KBM-7 (cell line): Measurements from ENCODE around the gene KCNK13.
"Not testable (repeated sequence)": the region's sequence is repeated elsewhere in the genome, so short reads cannot be mapped to it uniquely, and the experiment has no call there.

Experiments
- DNase-seq: peaks from one replicate; pipeline ENCODE4 v3.0.0-alpha.2; 2015
- in situ Hi-C: fragments of 300-500 bp; cut with MboI; formaldehyde crosslinking; loops from 2 replicates; pipeline ENCODE4 v1.14.3; 2020; ENCODE audit warnings: low sequenced_read_pairs, low pct_unique_long_range_greater_than_20kb, mixed read lengths

KCNK13 gene

GRCh38 chr14:90179809-90180779 is 118.3 kb downstream of the KCNK13 start:
- in situ Hi-C loops = no loop called here
- DNase-seq = no peak

- in situ Hi-C loops = no loop called here
- DNase-seq = no peak
These were observed 122.3 kb downstream of the KCNK13 start for GRCh38 chr14:90184094-90184493.

GRCh38 chr14:90184571-90185266 is 122.9 kb downstream of the KCNK13 start:
- in situ Hi-C loops = no loop called here
- no peak for DNase-seq

GRCh38 chr14:90188588-90188987 is 126.8 kb downstream of the KCNK13 start:
- in situ Hi-C loops = no loop called here
- DNase-seq = no peak

- DNase-seq = no peak
- in situ Hi-C loops = no loop called here
These were observed 129.4 kb downstream of the KCNK13 start for GRCh38 chr14:90191154-90191553.

GRCh38 chr14:90191585-90191984 is 129.8 kb downstream of the KCNK13 start:
- in situ Hi-C loops = no loop called here
- DNase-seq = no peak

GRCh38 chr14:90193925-90194324 is 132.1 kb downstream of the KCNK13 start:
- peak; percentile 11 for DNase-seq
- in situ Hi-C loops = no loop called here

GRCh38 chr14:90194706-90195105 is 132.9 kb downstream of the KCNK13 start:
- DNase-seq = no peak
- in situ Hi-C loops = no loop called here

GRCh38 chr14:90198541-90199060 is 136.8 kb downstream of the KCNK13 start:
- in situ Hi-C loops = no loop called here
- DNase-seq = no peak

GRCh38 chr14:90200546-90200945 is 138.8 kb downstream of the KCNK13 start:
- DNase-seq, in situ Hi-C loops: not testable (repeated sequence)

GRCh38 chr14:90201344-90201743 is 139.6 kb downstream of the KCNK13 start:
- no peak for DNase-seq
- in situ Hi-C loops = no loop called here

GRCh38 chr14:90204516-90204915 is 142.7 kb downstream of the KCNK13 start:
- no peak for DNase-seq
- in situ Hi-C loops = no loop called here

- in situ Hi-C loops = no loop called here
These were observed 151.4 kb downstream of the KCNK13 start for GRCh38 chr14:90213099-90213748.

GRCh38 chr14:90228478-90228877 is 166.7 kb downstream of the KCNK13 start:
- DNase-seq = no peak
- in situ Hi-C loops = no loop called here

More at GRCh38 chr14:90213099-90213748, 151.4 kb downstream of the KCNK13 start:
- no peak for DNase-seq

GRCh38 chr14:90229942-90230341 is 168.1 kb downstream of the KCNK13 start:
- DNase-seq, in situ Hi-C loops: not testable (repeated sequence)
